Measurements from ENCODE around the gene ARHGEF2. TPM values are rescaled to one million over a fixed set of nuclear protein-coding genes. Genes with fewer than 3 reads are reported as not detected.

ARHGEF2 gene
- total and polyA plus RNA-seq, 9 of the 15 experiments (the other 6 are each of a cell fraction or from before 2014, with no cell fraction given) = 7.1 to 162 (median 62.2) TPM

GRCh38 chr1:155925506-155925905 lies 52.8 kb downstream of the ARHGEF2 start:
- no peaks in the 10 kb centered on the region for H3K9me3 ChIP-seq (replicated peaks; ENCODE audit: control insufficient read depth, insufficient read depth, low read depth, low read length)
- no peak for TF ChIP-seq L3MBTL2 (IDR thresholded peaks at IDR 0.05)
- TF ChIP-seq ZNF232 (CRISPR knock-in tag; IDR thresholded peaks at IDR 0.05) = 0 out of 2 replicates have a peak, but pooled peaks have one; percentile 39
- no peak overlapping the region for H3K4me3 ChIP-seq
- H3K27ac ChIP-seq (ENCODE audit: extremely low read depth, low read depth, low read length) = no peak overlapping the region
- no TSS peak for BruUV-seq (replicated peaks)
- H2AFZ ChIP-seq (ENCODE audit: low read depth, low read length) = no peak overlapping the region
- no peaks in the 10 kb centered on the region for H3K27me3 ChIP-seq (ENCODE audit: control insufficient read depth in 2 of 2, insufficient read depth in 2 of 2, low read length in 2 of 2)
- peaks cover 44% of the 10 kb centered on the region for H3K79me2 ChIP-seq (ENCODE audit: control insufficient read depth, insufficient read depth, low read length)
- 96% methylated on average over 2 of the region's 2 CpGs for whole genome bisulfite sequencing (ENCODE audit: insufficient coverage, low coverage, missing lambda C conversion rate)
- no peak overlapping the region for H3K9ac ChIP-seq (ENCODE audit: insufficient read depth in 1 of 2, low read depth in 2 of 2, low read length in 2 of 2)
- H3K4me2 ChIP-seq (ENCODE audit: insufficient read depth, low read length) = no peak overlapping the region
- H3K36me3 ChIP-seq (ENCODE audit: control insufficient read depth, insufficient read depth, low read length) = peaks cover 97% of the 10 kb centered on the region
- ChIA-PET CTCF (ENCODE audit: low intra/inter-chr PET ratio) (no interaction called here), POLR2A (no interaction called here)
- in situ Hi-C loops (cut with MboI) (no loop called here), intact Hi-C loops (cut with micrococcal nuclease) (no loop called here)
- H4K20me1 ChIP-seq (replicated peaks; ENCODE audit: control insufficient read depth, insufficient read depth, low read length) = 0 out of 2 replicates have a peak, but pooled peaks cover 4% of the 10 kb centered on the region
- FAIRE-seq (no peak), DNase-seq (ENCODE audit: extremely low read depth in 1 of 4, low spot score in 3 of 4) (no peak), ATAC-seq (no peak)
- H3K9me1 ChIP-seq (ENCODE audit: control insufficient read depth, insufficient read depth, low read length) = no peaks in the 10 kb centered on the region
- H3K4me1 ChIP-seq (replicated peaks in 1 of 2; ENCODE audit: control insufficient read depth in 2 of 2, insufficient read depth in 2 of 2, low read length in 2 of 2) = no peaks in the 10 kb centered on the region; a peak in 1 of 5 replicates

- peaks cover 22% of the 10 kb centered on the region for H3K79me2 ChIP-seq (ENCODE audit: control insufficient read depth, insufficient read depth, low read length)
- H3K9ac ChIP-seq (ENCODE audit: insufficient read depth in 1 of 2, low read depth in 2 of 2, low read length in 2 of 2) = no peak overlapping the region
- ATAC-seq (no peak), DNase-seq (ENCODE audit: extremely low read depth in 1 of 4, low spot score in 3 of 4) (no peak), FAIRE-seq (no peak)
- no peaks in the 10 kb centered on the region for H3K4me1 ChIP-seq (replicated peaks in 1 of 2; ENCODE audit: control insufficient read depth in 2 of 2, insufficient read depth in 2 of 2, low read length in 2 of 2)
- no peaks in the 10 kb centered on the region for H3K27me3 ChIP-seq (ENCODE audit: control insufficient read depth in 2 of 2, insufficient read depth in 2 of 2, low read length in 2 of 2)
- no peak for TF ChIP-seq MYNN (IDR thresholded peaks at IDR 0.05)
- no peak for TF ChIP-seq MYNN (CRISPR knock-in tag; IDR thresholded peaks at IDR 0.05)
- TF ChIP-seq STAT6 (CRISPR knock-in tag; IDR thresholded peaks at IDR 0.05) = no peak
- in situ Hi-C loops (cut with MboI) = no loop called here
- ChIA-PET CTCF (ENCODE audit: low intra/inter-chr PET ratio) (no interaction called here), POLR2A (interaction anchor here (0.9 to 7.9 kb wide), 4 partner anchors 9 to 68 kb away, joined by 5 to 100 read pairs (median 21); partner anchors contain the start of genes KHDC4 and RIT1)
- H3K36me3 ChIP-seq (ENCODE audit: control insufficient read depth, insufficient read depth, low read length) = peaks cover 96% of the 10 kb centered on the region
- 88% methylated on average over 3 of the region's 3 CpGs for WGBS (ENCODE audit: insufficient coverage, low coverage, missing lambda C conversion rate)
- no peak overlapping the region for H3K4me3 ChIP-seq
- H3K4me2 ChIP-seq (ENCODE audit: insufficient read depth, low read length) = no peak overlapping the region
- H3K27ac ChIP-seq (ENCODE audit: extremely low read depth, low read depth, low read length) = no peak overlapping the region
- TSS peak; percentile 19 for BruUV-seq (replicated peaks)
- no peak overlapping the region for H2AFZ ChIP-seq (ENCODE audit: low read depth, low read length)
- H4K20me1 ChIP-seq (replicated peaks; ENCODE audit: control insufficient read depth, insufficient read depth, low read length) = 0 out of 2 replicates have a peak, but pooled peaks cover 4% of the 10 kb centered on the region
- H3K9me1 ChIP-seq (ENCODE audit: control insufficient read depth, insufficient read depth, low read length) = no peaks in the 10 kb centered on the region
- H3K9me3 ChIP-seq (replicated peaks; ENCODE audit: control insufficient read depth, insufficient read depth, low read depth, low read length) = no peaks in the 10 kb centered on the region
- intact Hi-C loops (cut with micrococcal nuclease) = no loop called here
Measured at GRCh38 chr1:155920717-155921116, 57.6 kb downstream of the ARHGEF2 start.

Data from K562 (cell line).